HepG2 (cell line): ENCODE measurements around the gene TACC2. TPM values are rescaled to one million over a fixed set of nuclear protein-coding genes. Genes with fewer than 3 reads are reported as not detected.

Source experiments
- ARID2 ChIP-seq: sonication (generic); formaldehyde crosslinking; IDR thresholded peaks from 2 replicates; pipeline ENCODE4 v1.8.1; 2022; ENCODE audit warnings: mild to moderate bottlenecking, missing genetic modification reagents, borderline replicate concordance
- ATM ChIP-seq: fragments of 450-650 bp; IDR thresholded peaks from 2 replicates; pipeline ENCODE4 v1.7.1; 2017; ENCODE audit warnings: mild to moderate bottlenecking, borderline replicate concordance
- GABPA ChIP-seq, 2 experiments: IDR thresholded peaks; 2 replicates each; pipeline ENCODE4 v1.6.1; 2011 to 2016; ENCODE audit warnings: low read depth in 2 of 2, low read length in 1 of 2, missing biosample characterization in 1 of 2, missing genetic modification characterization in 1 of 2
- IRF2 ChIP-seq: IDR thresholded peaks from 2 replicates; pipeline ENCODE4 v1.6.1; 2018; ENCODE audit warnings: missing genetic modification reagents, missing compliant biosample characterization
- MIER3 ChIP-seq: IDR thresholded peaks from 2 replicates; pipeline ENCODE4 v1.6.1; 2016; ENCODE audit warnings: missing compliant biosample characterization, borderline replicate concordance
- MIXL1 ChIP-seq: IDR thresholded peaks from 2 replicates; pipeline ENCODE4 v1.6.1; 2016
- NFYC ChIP-seq: IDR thresholded peaks from 2 replicates; pipeline ENCODE4 v1.6.1; 2016; ENCODE audit warnings: missing genetic modification reagents, missing compliant biosample characterization
- NPAS2 ChIP-seq: sonication (generic); formaldehyde crosslinking; IDR thresholded peaks from 2 replicates; pipeline ENCODE4 v1.8.0; 2022; ENCODE audit warnings: mild to moderate bottlenecking, missing genetic modification reagents, borderline replicate concordance
- NR2C2 ChIP-seq: sonication (generic); formaldehyde crosslinking; IDR thresholded peaks from 2 replicates; pipeline ENCODE4 v1.4.0; 2020; ENCODE audit warnings: missing genetic modification reagents, mild to moderate bottlenecking, moderate library complexity, borderline replicate concordance
- NR3C1 ChIP-seq: sonication (generic); formaldehyde crosslinking; IDR thresholded peaks from 2 replicates; pipeline ENCODE4 v1.4.0; 2020; ENCODE audit warnings: missing genetic modification reagents
- NRL ChIP-seq: sonication (generic); formaldehyde crosslinking; IDR thresholded peaks from 2 replicates; pipeline ENCODE4 v1.5.0; 2020; ENCODE audit warnings: missing genetic modification reagents, mild to moderate bottlenecking, moderate library complexity, borderline replicate concordance
- PLRG1 ChIP-seq: fragments of 450-650 bp; conservative IDR thresholded peaks from 2 replicates; pipeline ENCODE4 v1.6.1; 2016
- STAT5B ChIP-seq: sonication (generic); formaldehyde crosslinking; IDR thresholded peaks from 2 replicates; pipeline ENCODE4 v1.4.0; 2020; ENCODE audit warnings: missing genetic modification reagents
- THAP9 ChIP-seq: sonication (generic); formaldehyde crosslinking; IDR thresholded peaks from 2 replicates; pipeline ENCODE4; 2020; ENCODE audit warnings: missing genetic modification reagents, mild to moderate bottlenecking, borderline replicate concordance
- ZBTB8A ChIP-seq: sonication (generic); formaldehyde crosslinking; IDR thresholded peaks from 2 replicates; pipeline ENCODE4 v1.4.0; 2020; ENCODE audit warnings: mild to moderate bottlenecking, low read depth, missing genetic modification reagents, borderline replicate concordance
- ZMYM2 ChIP-seq: sonication (generic); formaldehyde crosslinking; IDR thresholded peaks from 2 replicates; pipeline ENCODE4 v1.8.0; 2022; ENCODE audit warnings: mild to moderate bottlenecking, missing genetic modification reagents
- ZNF414 ChIP-seq: sonication (generic); formaldehyde crosslinking; IDR thresholded peaks from 2 replicates; pipeline ENCODE4 v1.5.0; 2020; ENCODE audit warnings: missing genetic modification reagents
- ZNF446 ChIP-seq: sonication (generic); formaldehyde crosslinking; IDR thresholded peaks from 2 replicates; pipeline ENCODE4 v1.5.0; 2020; ENCODE audit warnings: mild to moderate bottlenecking, missing genetic modification reagents
- ZNF513 ChIP-seq: sonication (generic); formaldehyde crosslinking; conservative IDR thresholded peaks from 2 replicates; pipeline ENCODE4 v1.5.0; 2020; ENCODE audit warnings: missing genetic modification reagents
- ZNF746 ChIP-seq: sonication (generic); formaldehyde crosslinking; IDR thresholded peaks from 2 replicates; pipeline ENCODE4 v1.8.0; 2022; ENCODE audit warnings: mild to moderate bottlenecking, missing genetic modification reagents
- ZNF839 ChIP-seq: sonication (generic); formaldehyde crosslinking; IDR thresholded peaks from 2 replicates; pipeline ENCODE4 v1.4.0; 2020; ENCODE audit warnings: missing genetic modification reagents, mild to moderate bottlenecking, borderline replicate concordance
- ZSCAN12 ChIP-seq: sonication (generic); formaldehyde crosslinking; IDR thresholded peaks from 2 replicates; pipeline ENCODE4 v1.9.0; 2021; ENCODE audit warnings: mild to moderate bottlenecking, missing genetic modification reagents
- polyA plus RNA-seq, 8 experiments: library from polyadenylated mRNA; depleted of rRNA in 3 of 8; stranded (reverse) in 7 of 8; unstranded in 1 of 8; fragments of >200 nt; fragmentation: Illumina TruSeq in 4 of 8; extraction: Trizol in 4 of 8; gene quantifications; 2 replicates each; pipeline versions ENCODE4 v1.2.1 to v1.2.3, GENCODE V29; 2011 to 2016; ENCODE audit warnings: low read depth in 4 of 8, missing spikeins in 1 of 8, mixed read lengths in 1 of 8; ENCODE audit not compliant: insufficient read depth in 1 of 8
- total RNA-seq, 5 experiments: library from RNA; depleted of rRNA; stranded (reverse); fragments of >200 nt; fragmentation: Illumina TruSeq; extraction: Trizol; gene quantifications; 2 replicates each; pipeline ENCODE4 v1.2.3, GENCODE V29; 2016; ENCODE audit warnings: low read depth in 1 of 5
- TF ChIP-seq, protein P1 (sequence below), 2 experiments: fragments of 450-650 bp in 1 of 2; sonication (generic) in 1 of 2; formaldehyde crosslinking; IDR thresholded peaks; 2 replicates each; pipeline versions ENCODE4 v1.5.0 to v1.8.0; 2020 to 2022; ENCODE audit warnings: mild to moderate bottlenecking in 1 of 2, missing genetic modification reagents in 1 of 2

Gene TACC2
- total and polyA plus RNA-seq, 2 of the 13 experiments (the other 11 are each of a cell fraction or from before 2014, with no cell fraction given), result 11.8 to 16.0 TPM

GRCh38 chr10:122056431-122057094, 67.6 kb downstream of the TACC2 start (continued):
- TF ChIP-seq ZNF513 (no peak), STAT5B (no peak), ZNF839 (CRISPR knock-in tag) (no peak), ZNF746 (no peak), IRF2 (CRISPR knock-in tag) (0 out of 2 replicates have a peak, but pooled peaks have one; percentile 32), GABPA (IDR thresholded peaks at IDR 0.05; ENCODE audit: low read depth, low read length) (no peak), GABPA (CRISPR knock-in tag; IDR thresholded peaks at IDR 0.05; ENCODE audit: low read depth) (peak; percentile 45; the same call in 1 of the 2 replicates), PLRG1 (no peak), ATM (no peak), ZBTB8A (CRISPR knock-in tag) (no peak), ZNF446 (CRISPR knock-in tag) (no peak), NPAS2 (CRISPR knock-in tag) (no peak), NR3C1 (CRISPR knock-in tag) (no peak), NRL (no peak), MIER3 (CRISPR knock-in tag) (0 out of 2 replicates have a peak, but pooled peaks have one; percentile 22), ARID2 (CRISPR knock-in tag) (no peak), NFYC (CRISPR knock-in tag) (no peak), THAP9 (CRISPR knock-in tag) (no peak), NR2C2 (no peak), ZNF414 (CRISPR knock-in tag) (no peak), ZMYM2 (CRISPR knock-in tag) (no peak; the same call in 1 of the 2 replicates), MIXL1 (no peak), ZSCAN12 (CRISPR knock-in tag) (no peak)
- TF ChIP-seq, protein P1, sequence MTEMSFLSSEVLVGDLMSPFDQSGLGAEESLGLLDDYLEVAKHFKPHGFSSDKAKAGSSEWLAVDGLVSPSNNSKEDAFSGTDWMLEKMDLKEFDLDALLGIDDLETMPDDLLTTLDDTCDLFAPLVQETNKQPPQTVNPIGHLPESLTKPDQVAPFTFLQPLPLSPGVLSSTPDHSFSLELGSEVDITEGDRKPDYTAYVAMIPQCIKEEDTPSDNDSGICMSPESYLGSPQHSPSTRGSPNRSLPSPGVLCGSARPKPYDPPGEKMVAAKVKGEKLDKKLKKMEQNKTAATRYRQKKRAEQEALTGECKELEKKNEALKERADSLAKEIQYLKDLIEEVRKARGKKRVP (CRISPR knock-in tag; IDR thresholded peaks at IDR 0.05), result no peak
